GM19328 (cell line): ENCODE data around the gene PMEPA1.
A peak's percentile ranks its signal among the peaks of the same experiment; 100 is the strongest.
"Not testable (repeated sequence)": the region's sequence is repeated elsewhere in the genome, so short reads cannot be mapped to it uniquely, and the experiment has no call there.

Source experiments
- ATAC-seq: cut with Tn5 transposase; IDR thresholded peaks from one replicate; pipeline ENCODE4 v1.9.1; 2021; ENCODE audit warnings: mild to moderate bottlenecking, moderate library complexity; ENCODE audit not compliant: unreplicated experiment

The PMEPA1 gene

DNA sequence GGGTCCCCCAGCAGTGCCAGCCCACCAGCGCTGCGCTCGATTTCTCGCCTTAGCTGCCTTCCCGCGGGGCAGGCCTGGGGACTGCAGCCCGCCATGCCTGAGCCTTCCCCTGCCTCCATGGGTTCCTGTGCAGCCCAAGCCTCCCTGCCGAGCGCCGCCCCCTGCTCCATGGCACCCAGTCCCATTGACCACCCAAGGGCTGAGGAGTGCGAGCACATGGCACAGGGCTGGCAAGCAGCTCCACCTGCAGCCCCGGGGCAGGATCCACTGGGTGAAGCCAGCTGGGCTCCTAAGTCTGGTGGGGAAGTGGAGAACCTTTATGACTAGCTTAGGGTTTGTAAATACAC is 80.9 kb downstream of the PMEPA1 start:
- not testable (repeated sequence) for ATAC-seq

- no peak for ATAC-seq
Observed at GRCh38 chr20:57628047-57628961, 81.5 kb downstream of the PMEPA1 start.

DNA sequence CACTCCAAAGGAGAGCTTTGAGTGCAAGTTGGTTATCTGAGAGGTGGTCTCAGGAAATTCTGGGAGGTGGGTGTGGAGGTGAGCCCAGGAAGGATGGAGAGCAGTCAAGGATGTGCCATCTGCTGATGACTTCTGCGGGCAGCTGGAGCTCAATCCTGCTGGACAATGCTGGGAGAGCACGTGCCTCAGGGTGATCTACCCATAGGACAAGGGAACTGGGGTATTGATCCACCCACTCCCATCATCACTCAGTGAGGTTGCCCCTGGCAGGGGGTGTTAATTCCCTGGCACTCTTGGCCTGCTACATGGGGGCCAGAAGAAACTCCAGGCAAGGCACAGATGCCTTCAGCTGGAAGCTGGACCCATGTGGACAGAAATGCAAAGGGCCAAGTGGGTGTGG is 82.5 kb downstream of the PMEPA1 start:
- no peak for ATAC-seq

DNA sequence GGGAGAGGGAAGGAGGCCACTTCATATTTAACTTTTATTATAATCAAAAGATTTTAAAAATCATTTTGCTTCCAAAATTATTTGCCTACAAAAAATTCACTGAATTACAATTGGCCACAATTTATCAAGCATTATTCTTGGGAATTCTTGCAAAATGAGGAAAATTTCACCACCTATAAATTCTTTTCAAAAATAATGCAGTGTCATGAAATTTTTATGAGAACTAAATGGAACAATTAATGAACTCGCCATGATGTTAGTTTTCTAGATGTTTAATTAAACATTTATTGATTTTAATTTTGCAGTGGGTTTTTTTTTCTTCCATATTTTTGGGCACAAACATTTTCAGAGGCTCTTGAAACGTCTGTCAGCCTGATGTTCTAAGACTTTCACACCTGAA is 83.8 kb downstream of the PMEPA1 start:
- no peak for ATAC-seq

GRCh38 chr20:57625181-57625958 is 84.4 kb downstream of the PMEPA1 start:
- no peak for ATAC-seq

DNA sequence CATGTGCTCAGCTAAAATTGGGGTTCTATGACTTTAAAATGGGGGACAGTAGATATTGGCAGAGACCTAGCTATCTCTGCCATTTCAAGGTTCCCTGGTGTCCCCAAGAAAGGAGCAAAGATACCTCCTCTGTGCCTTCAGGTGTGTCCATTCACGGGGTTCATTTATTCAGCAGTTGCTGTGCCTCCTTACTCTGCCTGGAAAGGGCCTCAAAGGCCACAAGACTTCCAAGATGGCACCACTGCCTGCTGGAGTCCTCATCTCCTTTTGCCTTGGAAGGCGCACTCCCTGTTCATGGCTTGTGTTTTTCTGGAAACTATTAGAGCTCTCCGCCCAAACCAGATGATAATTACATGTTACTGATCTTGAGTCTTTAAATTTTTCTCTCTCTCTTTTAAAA is 85.7 kb downstream of the PMEPA1 start:
- no peak for ATAC-seq

DNA sequence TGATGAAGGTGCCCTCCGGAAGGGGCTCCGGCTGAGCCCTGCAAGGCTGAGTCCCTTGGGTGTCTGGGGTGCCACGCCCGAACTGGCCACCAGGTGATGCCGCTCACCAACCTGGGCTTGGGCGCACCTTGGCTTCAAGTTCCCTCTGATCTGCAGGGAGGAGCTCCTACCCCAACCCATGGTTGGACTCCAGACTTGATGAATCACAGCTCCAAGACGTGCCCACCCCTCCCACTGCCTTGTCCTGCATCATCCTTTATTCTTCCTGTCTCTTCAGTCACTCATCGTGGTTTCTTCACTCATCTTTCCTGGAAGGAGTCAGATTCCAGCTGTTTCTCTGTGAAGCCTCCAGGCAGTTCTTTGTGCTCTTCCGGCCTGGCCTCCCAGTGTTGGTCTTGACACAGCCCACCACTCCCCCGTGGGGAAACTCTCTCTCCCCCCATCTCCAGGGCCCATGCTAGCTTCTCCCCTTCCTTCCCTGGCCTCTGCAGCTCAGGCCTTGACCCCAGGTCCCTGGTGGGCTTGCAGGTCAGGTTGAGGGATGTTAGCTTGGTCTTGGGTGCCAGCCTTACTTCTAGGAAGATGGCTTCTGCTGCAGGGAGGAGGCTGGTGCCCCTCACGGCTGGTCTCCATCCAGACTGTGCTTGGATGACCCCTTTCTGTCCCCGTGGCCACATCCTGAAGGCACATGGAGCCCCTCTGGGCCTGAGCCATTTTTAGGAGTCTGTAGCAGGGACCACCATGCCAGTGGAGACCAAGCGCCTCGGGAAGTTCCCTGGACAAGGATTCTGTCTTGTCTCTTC is 87.0 kb downstream of the PMEPA1 start:
- no peak for ATAC-seq

- no peak for ATAC-seq
Observed at GRCh38 chr20:57622201-57622570, 87.6 kb downstream of the PMEPA1 start.

- ATAC-seq: no peak
Observed at GRCh38 chr20:57621421-57622200, 88.2 kb downstream of the PMEPA1 start.

DNA sequence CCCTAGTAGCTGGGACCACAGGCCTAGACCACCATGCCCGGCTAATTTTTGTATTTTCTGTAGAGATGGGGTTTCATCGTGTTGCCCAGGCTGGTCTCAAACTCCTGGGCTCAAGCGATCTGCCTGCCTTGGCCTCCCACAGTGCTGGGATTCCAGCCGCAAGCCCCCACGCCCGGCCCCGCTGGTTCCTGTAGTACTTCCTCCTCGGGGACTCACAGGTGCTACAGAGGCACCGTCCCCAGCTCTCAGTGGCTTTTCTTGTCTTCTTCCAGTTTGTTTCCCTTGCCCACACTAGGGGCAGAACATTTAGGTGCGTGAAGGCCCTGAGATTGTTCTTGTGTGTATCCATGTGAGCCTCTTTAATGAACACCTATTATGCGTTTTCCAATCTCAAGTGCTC is 88.8 kb downstream of the PMEPA1 start:
- ATAC-seq: no peak

GRCh38 chr20:57620274-57620990 is 89.4 kb downstream of the PMEPA1 start, which contains the start of gene ZBP1:
ZBP1 (minus strand) TSS chr20:57620426; CDS start chr20:57620295, 131 bp downstream.
- peak; percentile 56 for ATAC-seq

- ATAC-seq: peak; percentile 47
Observed at GRCh38 chr20:57619051-57619831, 90.6 kb downstream of the PMEPA1 start.

DNA sequence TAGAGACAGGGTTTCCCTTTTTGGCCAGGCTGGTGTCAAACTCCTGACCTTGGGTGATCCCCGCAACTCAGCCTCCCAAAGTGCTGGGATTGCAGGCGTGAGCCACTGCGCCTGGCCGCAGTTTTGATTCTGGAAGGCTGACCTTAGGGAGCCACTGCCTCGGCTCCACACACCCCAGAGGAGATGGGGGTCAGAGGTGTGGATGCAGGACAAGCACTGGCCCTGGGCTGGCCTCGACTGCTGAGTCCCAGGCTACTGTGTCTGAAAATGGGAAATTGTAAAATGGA is 91.1 kb downstream of the PMEPA1 start:
- no peak for ATAC-seq

DNA sequence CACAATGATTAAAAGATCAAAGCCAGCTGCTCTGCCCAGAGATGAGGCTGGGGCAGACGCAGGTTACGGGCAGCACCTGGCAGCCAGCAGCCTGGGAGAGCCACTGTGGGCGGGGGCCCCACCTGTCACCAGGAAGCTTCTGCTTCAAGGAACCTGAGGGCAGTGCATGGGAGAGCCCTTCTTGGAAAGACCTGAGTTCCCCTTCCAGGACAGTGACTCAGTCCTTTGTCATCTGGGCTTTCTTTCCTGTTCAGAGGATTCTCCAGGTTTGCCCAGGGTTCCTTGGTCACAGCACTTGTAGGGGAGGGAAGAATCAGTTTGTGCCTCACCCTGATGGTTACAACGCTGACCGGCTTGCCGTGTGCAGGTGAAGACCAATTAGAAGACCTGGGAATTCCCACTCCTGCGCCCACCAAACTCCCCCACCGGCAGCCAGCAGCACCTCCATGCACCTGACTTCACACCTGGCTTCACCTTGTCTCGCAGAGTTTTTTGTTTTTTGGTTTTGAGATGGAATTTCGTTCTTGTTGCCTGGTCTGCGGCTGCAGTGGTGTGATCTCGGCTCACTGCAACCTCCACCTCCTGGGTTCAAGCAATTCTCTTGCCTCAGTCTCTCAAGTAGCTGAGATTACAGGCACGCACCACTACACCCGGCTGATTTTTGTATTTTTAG is 91.6 kb downstream of the PMEPA1 start:
- ATAC-seq: no peak

DNA sequence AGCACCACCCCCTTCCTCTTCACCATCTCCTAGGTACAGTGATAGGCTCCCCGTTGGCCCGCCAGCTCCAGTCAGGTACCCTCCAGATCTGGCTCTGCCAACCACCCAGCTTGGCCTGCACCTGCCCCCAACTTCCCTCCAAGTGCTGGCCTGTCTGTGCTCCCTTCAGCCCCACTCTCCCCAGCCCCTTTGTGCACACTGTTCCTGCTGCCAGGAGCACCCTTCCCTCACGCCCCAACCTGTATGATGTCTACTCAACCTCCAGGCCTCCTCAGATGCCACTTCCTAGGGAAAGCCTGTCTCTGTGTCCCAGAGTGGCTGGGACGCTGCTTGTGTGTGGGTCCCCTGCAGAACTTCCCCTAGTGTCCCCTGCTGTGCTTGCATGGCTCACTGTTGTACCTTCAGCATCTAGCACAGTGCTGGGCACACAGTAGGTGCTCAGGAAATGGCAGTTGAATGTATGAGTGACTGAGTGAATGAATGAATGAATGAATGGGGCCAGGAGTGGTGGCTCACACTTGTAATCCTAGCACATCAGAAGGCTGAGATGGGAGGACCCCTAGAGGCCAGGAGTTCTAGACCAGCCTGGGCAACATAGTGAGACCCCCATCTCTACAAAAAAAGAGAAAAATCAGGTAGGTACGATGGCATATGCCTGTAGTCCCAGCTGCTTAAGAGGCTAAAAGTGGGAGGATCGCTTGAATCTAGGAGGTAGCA is 92.6 kb downstream of the PMEPA1 start:
- no peak for ATAC-seq

DNA sequence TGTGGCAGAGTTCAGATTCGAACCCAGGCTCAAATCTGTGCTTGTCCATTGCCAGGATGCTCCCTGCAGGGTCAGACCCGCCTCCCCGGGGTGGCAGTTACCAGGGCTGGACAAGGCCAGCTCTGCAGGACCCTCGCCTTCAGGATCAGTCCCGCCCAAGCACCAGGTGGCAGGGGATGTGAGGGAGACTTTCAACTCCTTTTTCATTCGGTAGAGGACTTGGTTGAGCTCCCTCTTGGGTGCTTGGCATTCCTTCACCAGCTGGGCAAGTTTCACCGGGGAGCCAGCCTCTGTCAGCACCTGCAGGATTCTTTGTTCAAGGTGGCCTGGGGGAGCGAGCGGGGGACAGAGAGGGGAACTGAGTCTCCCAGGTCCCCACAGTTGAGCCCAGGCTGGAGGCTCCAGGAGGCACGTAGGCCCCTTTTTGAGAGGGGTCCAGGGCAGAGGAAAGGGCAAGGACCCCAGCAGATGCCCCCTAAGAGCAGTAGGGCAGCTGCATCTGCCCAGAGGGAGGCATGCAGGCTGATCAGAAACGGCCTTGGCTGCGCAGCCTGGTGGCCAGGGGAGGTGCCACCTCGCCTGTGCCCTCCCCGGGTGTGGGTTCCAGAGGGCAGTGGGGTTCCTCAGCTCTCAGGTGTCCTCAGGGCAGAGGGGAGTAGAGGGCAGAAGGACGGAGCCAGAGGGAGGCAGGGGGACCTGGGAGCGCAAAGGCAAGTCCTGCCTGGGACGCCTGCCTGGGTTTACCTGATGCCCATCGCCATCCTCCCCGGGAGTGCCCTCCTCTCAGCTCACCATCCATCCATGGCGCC is 93.5 kb downstream of the PMEPA1 start:
- ATAC-seq: no peak

DNA sequence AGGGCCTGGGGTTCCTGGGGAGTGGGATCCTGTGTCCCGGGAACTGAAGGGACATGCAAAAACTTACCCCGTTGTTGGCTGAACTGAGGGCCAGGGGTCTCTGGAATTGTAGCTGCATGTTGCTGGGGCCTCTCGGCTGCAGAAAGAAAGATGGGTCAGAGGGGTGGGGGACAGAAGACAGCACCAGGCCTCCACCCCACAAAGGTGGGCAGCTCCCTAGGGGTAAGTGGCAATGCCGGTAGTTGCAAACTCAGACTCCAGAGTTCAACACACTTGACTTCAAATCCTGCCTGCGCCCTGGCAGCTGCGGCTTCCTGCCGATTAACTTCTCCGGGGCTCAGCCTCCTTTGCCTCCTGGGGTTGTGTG is 94.4 kb downstream of the PMEPA1 start:
- ATAC-seq: no peak
